ENCODE measurements around the gene GLYATL1. TPM values are rescaled to one million over a fixed set of nuclear protein-coding genes. Genes with fewer than 3 reads are reported as not detected.

The GLYATL1 gene
- total and polyA plus RNA-seq, 2 experiments from 2014 or later: 1.3 to 2.1 TPM

- Histone ChIP-seq H3K4me3 (no peak overlapping the region), H3K27ac (no peak overlapping the region), H3K4me1 (ENCODE audit: low read depth) (peaks cover 7% of the 10 kb centered on the region), H3K36me3 (no peaks in the 10 kb centered on the region), H3K27me3 (no peaks in the 10 kb centered on the region), H3K9me3 (ENCODE audit: low read depth) (no peaks in the 10 kb centered on the region)
- TF ChIP-seq CTCF (IDR thresholded peaks at IDR 0.05; ENCODE audit: low read depth, low read length): no peak
- DNase-seq (ENCODE audit: low read depth in 1 of 2, low spot score in 1 of 2): peak in 1 of 2 donors; percentile 41
These were observed 12.6 kb upstream of the GLYATL1 start for GRCh38 chr11:58926695-58927094.

GRCh38 chr11:58927393-58928106 lies 11.7 kb upstream of the GLYATL1 start:
- H3K4me3 ChIP-seq: peak overlapping the region; percentile 29
- H3K9me3 ChIP-seq (ENCODE audit: low read depth): no peaks in the 10 kb centered on the region
- no peaks in the 10 kb centered on the region for H3K36me3 ChIP-seq
- no peak overlapping the region for H3K27ac ChIP-seq
- DNase-seq (ENCODE audit: low read depth in 1 of 2, low spot score in 1 of 2): peak; percentile 43 to 92
- TF ChIP-seq CTCF (IDR thresholded peaks at IDR 0.05; ENCODE audit: low read depth, low read length): no peak
- H3K4me1 ChIP-seq (ENCODE audit: low read depth): peaks cover 7% of the 10 kb centered on the region
- H3K27me3 ChIP-seq: no peaks in the 10 kb centered on the region

GRCh38 chr11:58928107-58928499 lies 11.2 kb upstream of the GLYATL1 start:
- Histone ChIP-seq H3K4me1 (ENCODE audit: low read depth) (peaks cover 7% of the 10 kb centered on the region), H3K27ac (no peak overlapping the region), H3K9me3 (ENCODE audit: low read depth) (no peaks in the 10 kb centered on the region), H3K4me3 (peak overlapping the region; percentile 29), H3K36me3 (no peaks in the 10 kb centered on the region), H3K27me3 (no peaks in the 10 kb centered on the region)
- TF ChIP-seq CTCF (IDR thresholded peaks at IDR 0.05; ENCODE audit: low read depth, low read length): no peak
- DNase-seq (ENCODE audit: low read depth in 1 of 2, low spot score in 1 of 2): no peak

GRCh38 chr11:58928691-58929090 lies 10.6 kb upstream of the GLYATL1 start:
- H3K27ac ChIP-seq: no peak overlapping the region
- no peak for DNase-seq (ENCODE audit: low read depth in 1 of 2, low spot score in 1 of 2)
- no peak for TF ChIP-seq CTCF (IDR thresholded peaks at IDR 0.05; ENCODE audit: low read depth, low read length)
- no peaks in the 10 kb centered on the region for H3K9me3 ChIP-seq (ENCODE audit: low read depth)
- H3K27me3 ChIP-seq: no peaks in the 10 kb centered on the region
- H3K4me1 ChIP-seq (ENCODE audit: low read depth): peaks cover 7% of the 10 kb centered on the region
- H3K36me3 ChIP-seq: no peaks in the 10 kb centered on the region
- no peak overlapping the region for H3K4me3 ChIP-seq

GRCh38 chr11:58930926-58931325 lies 8.4 kb upstream of the GLYATL1 start:
- Histone ChIP-seq H3K27me3 (no peaks in the 10 kb centered on the region), H3K4me3 (no peak overlapping the region), H3K9me3 (ENCODE audit: low read depth) (no peaks in the 10 kb centered on the region), H3K36me3 (no peaks in the 10 kb centered on the region), H3K27ac (no peak overlapping the region), H3K4me1 (ENCODE audit: low read depth) (peaks cover 7% of the 10 kb centered on the region)
- no peak for DNase-seq (ENCODE audit: low read depth in 1 of 2, low spot score in 1 of 2)
- no peak for TF ChIP-seq CTCF (IDR thresholded peaks at IDR 0.05; ENCODE audit: low read depth, low read length)
